SK-N-SH (cell line): ENCODE results near the gene TUT1.

Source experiments
- EZH2phosphoT487 ChIP-seq: fragments of 200-600 bp; sonication (generic); IDR thresholded peaks from 2 replicates; pipeline ENCODE4 v1.6.1; 2017; ENCODE audit warnings: low read depth, mixed run types, mild to moderate bottlenecking, antibody characterized with exemption, moderate library complexity, borderline replicate concordance
- FOXJ3 ChIP-seq: sonication (generic); formaldehyde crosslinking; IDR thresholded peaks from 2 replicates; pipeline ENCODE4 v1.5.1; 2020; ENCODE audit warnings: mild to moderate bottlenecking, missing genetic modification reagents
- RAD21 ChIP-seq: IDR thresholded peaks from 2 replicates; pipeline ENCODE4 v1.6.1; 2012; ENCODE audit warnings: mild to moderate bottlenecking, low read length
- TF ChIP-seq, protein P1 (sequence below): fragments of 200-600 bp; sonication (generic); IDR thresholded peaks from 2 replicates; pipeline ENCODE4 v1.6.1; 2017; ENCODE audit warnings: antibody characterized with exemption, mild to moderate bottlenecking, moderate library complexity

DNA sequence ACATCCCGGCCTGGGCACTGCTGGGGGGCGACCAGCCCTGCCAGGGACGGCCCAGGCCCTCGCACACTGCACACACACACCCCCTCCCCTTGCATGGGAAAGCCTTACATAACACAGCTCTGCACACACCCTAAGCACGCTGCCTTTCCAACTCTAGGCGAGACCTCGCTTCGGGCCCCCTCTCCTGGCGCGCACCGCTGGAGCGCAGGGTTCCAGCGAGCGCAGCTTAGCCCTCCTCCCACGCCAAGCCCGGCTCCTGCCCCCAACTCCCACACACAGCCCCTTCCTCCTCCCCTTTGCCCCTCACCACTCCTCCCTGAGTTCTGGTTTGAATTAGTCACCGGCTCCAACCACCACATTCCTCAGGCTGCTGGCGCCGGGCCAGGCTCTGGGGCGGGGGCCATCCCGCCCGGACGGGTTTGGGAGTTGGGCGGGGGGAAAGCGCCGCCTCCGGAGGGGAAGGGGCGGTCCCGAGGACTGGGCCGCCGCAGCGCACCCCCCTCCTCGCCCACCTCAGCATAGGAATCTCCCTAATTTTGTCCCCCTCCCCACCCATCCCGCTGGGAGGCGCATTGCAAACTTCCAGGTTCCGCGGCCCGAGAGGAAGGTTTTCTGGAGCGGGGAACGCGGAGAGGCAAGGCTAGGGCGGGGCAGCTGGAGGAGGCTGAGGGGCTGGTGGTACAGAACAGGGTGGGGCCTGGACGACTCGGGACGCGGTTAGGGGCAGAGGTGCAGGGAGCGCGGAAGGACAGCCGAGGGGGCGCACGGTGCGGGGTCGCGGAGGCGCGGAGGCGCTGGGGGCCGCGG lies 45.7 kb downstream of the TUT1 start:
- no peak for TF ChIP-seq FOXJ3
- TF ChIP-seq, protein P1, sequence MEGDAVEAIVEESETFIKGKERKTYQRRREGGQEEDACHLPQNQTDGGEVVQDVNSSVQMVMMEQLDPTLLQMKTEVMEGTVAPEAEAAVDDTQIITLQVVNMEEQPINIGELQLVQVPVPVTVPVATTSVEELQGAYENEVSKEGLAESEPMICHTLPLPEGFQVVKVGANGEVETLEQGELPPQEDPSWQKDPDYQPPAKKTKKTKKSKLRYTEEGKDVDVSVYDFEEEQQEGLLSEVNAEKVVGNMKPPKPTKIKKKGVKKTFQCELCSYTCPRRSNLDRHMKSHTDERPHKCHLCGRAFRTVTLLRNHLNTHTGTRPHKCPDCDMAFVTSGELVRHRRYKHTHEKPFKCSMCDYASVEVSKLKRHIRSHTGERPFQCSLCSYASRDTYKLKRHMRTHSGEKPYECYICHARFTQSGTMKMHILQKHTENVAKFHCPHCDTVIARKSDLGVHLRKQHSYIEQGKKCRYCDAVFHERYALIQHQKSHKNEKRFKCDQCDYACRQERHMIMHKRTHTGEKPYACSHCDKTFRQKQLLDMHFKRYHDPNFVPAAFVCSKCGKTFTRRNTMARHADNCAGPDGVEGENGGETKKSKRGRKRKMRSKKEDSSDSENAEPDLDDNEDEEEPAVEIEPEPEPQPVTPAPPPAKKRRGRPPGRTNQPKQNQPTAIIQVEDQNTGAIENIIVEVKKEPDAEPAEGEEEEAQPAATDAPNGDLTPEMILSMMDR = no peak; the same call in 1 of the 2 replicates
- TF ChIP-seq RAD21 = 0 out of 2 replicates have a peak, but pooled peaks have one; percentile 26
- no peak for TF ChIP-seq EZH2phosphoT487
